Measurements from ENCODE around the gene AP3D1. TPM values are rescaled to one million over a fixed set of nuclear protein-coding genes. Genes with fewer than 3 reads are reported as not detected.

AP3D1 gene
- total RNA-seq, 1 donor from 2014 or later = 146 TPM

DNA sequence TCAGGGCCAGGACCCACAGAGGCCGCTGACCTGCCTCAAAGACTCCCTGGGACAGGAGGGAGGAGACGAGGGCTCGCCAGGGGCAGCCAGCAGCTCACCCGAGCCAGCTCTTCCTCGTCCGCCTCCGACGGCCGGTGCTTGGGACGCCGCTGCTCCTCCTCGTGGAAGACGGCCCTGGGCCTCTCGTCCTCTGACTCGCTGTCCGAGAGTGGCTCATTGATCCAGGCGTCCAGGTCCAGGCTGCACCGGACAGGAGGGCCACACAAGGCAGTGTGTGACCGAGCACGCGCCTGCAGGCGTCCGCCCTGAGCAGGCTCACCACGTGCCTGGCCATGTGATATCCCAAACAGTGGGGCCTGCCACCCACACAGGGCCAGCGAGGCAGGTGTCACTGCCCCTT lies 34.9 kb downstream of the AP3D1 start:
- H3K4me1 Mint-ChIP-seq = no peaks in the 10 kb centered on the region

DNA sequence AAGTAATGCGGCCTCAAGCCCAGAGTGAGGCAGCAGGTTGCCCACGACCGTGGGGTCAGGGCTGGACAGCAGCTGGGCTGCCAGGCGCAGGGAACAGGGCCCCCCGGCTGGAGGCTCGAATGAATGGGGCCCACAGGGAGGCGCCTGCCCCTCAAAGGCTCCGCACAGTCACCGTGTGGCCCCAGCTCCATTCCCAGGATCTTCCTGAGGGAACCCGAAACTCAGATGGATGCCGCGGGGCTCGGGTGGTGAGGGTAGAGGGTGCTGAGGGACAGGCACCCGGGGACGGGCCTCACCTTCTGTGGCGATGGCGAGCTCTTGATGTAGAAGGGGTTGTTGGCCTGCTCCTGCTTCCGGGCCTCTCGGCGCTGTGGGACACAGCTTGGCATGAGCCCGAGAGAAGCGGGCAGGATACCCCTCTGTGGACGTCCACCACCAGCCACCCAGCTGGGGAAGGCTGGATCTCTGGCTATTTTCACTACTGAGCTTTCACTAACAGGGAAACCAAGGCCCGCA lies 35.4 kb downstream of the AP3D1 start:
- Mint-ChIP-seq H3K27ac (ENCODE audit: unreplicated experiment) (no peak overlapping the region), H3K4me3 (no peak overlapping the region), H3K4me1 (no peaks in the 10 kb centered on the region), H3K36me3 (ENCODE audit: low read depth) (peaks cover 8% of the 10 kb centered on the region), H3K9me3 (no peaks in the 10 kb centered on the region), H3K27me3 (ENCODE audit: low read depth) (no peaks in the 10 kb centered on the region)
- no peak for DNase-seq (ENCODE audit: low read depth, low spot score)
- TF ChIP-seq, protein P1, sequence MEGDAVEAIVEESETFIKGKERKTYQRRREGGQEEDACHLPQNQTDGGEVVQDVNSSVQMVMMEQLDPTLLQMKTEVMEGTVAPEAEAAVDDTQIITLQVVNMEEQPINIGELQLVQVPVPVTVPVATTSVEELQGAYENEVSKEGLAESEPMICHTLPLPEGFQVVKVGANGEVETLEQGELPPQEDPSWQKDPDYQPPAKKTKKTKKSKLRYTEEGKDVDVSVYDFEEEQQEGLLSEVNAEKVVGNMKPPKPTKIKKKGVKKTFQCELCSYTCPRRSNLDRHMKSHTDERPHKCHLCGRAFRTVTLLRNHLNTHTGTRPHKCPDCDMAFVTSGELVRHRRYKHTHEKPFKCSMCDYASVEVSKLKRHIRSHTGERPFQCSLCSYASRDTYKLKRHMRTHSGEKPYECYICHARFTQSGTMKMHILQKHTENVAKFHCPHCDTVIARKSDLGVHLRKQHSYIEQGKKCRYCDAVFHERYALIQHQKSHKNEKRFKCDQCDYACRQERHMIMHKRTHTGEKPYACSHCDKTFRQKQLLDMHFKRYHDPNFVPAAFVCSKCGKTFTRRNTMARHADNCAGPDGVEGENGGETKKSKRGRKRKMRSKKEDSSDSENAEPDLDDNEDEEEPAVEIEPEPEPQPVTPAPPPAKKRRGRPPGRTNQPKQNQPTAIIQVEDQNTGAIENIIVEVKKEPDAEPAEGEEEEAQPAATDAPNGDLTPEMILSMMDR (conservative IDR thresholded peaks at IDR 0.05) = no peak

More for the DNA sequence above, 34.9 kb downstream of the AP3D1 start:
- DNase-seq (ENCODE audit: low read depth, low spot score) = no peak
- Mint-ChIP-seq H3K4me3 (no peak overlapping the region), H3K36me3 (ENCODE audit: low read depth) (peaks cover 8% of the 10 kb centered on the region), H3K9me3 (no peaks in the 10 kb centered on the region), H3K27ac (ENCODE audit: unreplicated experiment) (no peak overlapping the region), H3K27me3 (ENCODE audit: low read depth) (no peaks in the 10 kb centered on the region)
- TF ChIP-seq, protein P1 (conservative IDR thresholded peaks at IDR 0.05) = no peak

DNA sequence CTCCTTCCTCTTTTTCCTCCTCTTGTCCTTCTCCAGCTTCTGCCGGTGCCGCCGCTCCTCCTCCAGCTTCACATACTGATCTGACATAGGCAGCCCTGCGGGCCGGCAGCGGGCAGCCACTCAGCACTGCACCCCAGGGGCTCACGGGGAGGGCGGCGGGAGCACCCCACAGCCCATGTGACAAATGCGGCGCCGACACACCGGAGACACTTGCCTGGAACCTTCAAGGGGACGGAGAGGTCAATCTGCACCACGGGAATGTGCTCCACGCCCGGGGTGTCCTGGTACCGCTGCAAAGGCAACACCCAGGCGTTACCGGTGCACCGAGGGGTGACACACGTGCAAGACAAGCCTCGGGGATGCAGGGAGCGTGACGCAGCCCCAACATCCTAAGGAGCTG lies 36.0 kb downstream of the AP3D1 start:
- Mint-ChIP-seq H3K9me3 (no peaks in the 10 kb centered on the region), H3K36me3 (ENCODE audit: low read depth) (peaks cover 8% of the 10 kb centered on the region), H3K4me1 (no peaks in the 10 kb centered on the region), H3K4me3 (no peak overlapping the region), H3K27ac (ENCODE audit: unreplicated experiment) (no peak overlapping the region), H3K27me3 (ENCODE audit: low read depth) (no peaks in the 10 kb centered on the region)
- no peak for DNase-seq (ENCODE audit: low read depth, low spot score)
- TF ChIP-seq, protein P1 (conservative IDR thresholded peaks at IDR 0.05) = no peak

DNA sequence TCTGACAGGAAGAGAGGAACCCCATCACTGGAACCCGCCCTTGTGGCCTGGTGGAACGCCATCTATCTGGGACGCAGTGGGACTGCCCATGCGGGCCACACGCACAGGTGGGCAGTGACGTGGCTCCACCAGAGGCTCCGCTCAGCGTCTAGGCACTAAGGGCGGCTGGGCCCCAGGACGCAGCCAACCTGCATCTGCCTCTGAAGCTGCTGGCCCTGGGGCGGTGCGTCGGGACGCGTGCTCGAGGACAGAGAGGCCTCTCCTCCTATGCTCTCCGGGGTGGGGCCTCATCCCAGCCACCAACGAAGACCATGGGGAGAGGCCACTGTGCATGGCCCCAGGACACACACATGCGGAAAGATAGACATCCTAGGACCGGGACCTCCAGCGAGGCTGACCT lies 36.5 kb downstream of the AP3D1 start:
- Mint-ChIP-seq H3K36me3 (ENCODE audit: low read depth) (peaks cover 8% of the 10 kb centered on the region), H3K4me1 (no peaks in the 10 kb centered on the region), H3K9me3 (no peaks in the 10 kb centered on the region), H3K27ac (ENCODE audit: unreplicated experiment) (no peak overlapping the region), H3K27me3 (ENCODE audit: low read depth) (no peaks in the 10 kb centered on the region), H3K4me3 (no peak overlapping the region)
- DNase-seq (ENCODE audit: low read depth, low spot score) = no peak
- TF ChIP-seq, protein P1 (conservative IDR thresholded peaks at IDR 0.05) = no peak

DNA sequence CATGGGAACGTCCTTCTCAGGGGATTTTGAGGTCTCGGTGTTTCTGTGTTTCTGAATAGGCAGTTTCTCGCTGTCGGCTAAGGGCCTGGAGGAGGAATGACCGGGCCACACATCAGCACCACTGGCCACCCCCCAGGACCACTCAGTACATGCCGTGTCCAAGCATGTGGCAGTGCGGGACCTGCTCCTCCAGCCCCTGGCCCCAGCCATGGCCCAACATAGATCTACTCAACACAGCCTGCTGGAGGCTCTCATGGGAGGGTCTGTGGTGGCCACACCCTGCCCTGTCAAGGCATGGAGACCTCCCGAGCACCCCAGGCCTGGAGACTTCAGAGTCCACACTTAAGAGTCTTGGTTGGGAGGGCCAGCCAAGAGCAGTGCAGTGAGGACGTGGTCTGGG lies 37.1 kb downstream of the AP3D1 start:
- no peak overlapping the region for H3K4me3 Mint-ChIP-seq
- no peaks in the 10 kb centered on the region for H3K9me3 Mint-ChIP-seq
- H3K4me1 Mint-ChIP-seq = no peaks in the 10 kb centered on the region
- no peak for DNase-seq (ENCODE audit: low read depth, low spot score)
- H3K27ac Mint-ChIP-seq (ENCODE audit: unreplicated experiment) = no peak overlapping the region
- TF ChIP-seq, protein P1 (conservative IDR thresholded peaks at IDR 0.05) = no peak
- H3K36me3 Mint-ChIP-seq (ENCODE audit: low read depth) = peaks cover 9% of the 10 kb centered on the region
- no peaks in the 10 kb centered on the region for H3K27me3 Mint-ChIP-seq (ENCODE audit: low read depth)

Measured in neural crest cell (in vitro differentiated cells).